Suppressor macrophage treated with lipopolysaccharide for 1 hour (primary cell): ENCODE measurements around the gene TIGAR.
A peak's percentile ranks its signal among the peaks of the same experiment; 100 is the strongest.

ENCODE experiments used
- DNase-seq, 3 donors: peaks; one replicate each; pipeline ENCODE4 v3.0.0-alpha.2; 2020 to 2022

The TIGAR gene

GRCh38 chr12:4320853-4321701, at the start of gene TIGAR:
Gene TIGAR (plus strand): TSS chr12:4321213. CDS start chr12:4321272, 59 bp downstream.
- peak; percentile 98 to 100 (median 99) for DNase-seq

GRCh38 chr12:4271717-4272423, 49.1 kb upstream of the TIGAR start:
- DNase-seq: peak; percentile 50 to 55 (median 55)

- peak in 1 of 3 donors; percentile 43 for DNase-seq
Measured at GRCh38 chr12:4272424-4273272, 48.4 kb upstream of the TIGAR start.

- no peak for DNase-seq
Measured at GRCh38 chr12:4273273-4273651, 47.8 kb upstream of the TIGAR start.

DNA sequence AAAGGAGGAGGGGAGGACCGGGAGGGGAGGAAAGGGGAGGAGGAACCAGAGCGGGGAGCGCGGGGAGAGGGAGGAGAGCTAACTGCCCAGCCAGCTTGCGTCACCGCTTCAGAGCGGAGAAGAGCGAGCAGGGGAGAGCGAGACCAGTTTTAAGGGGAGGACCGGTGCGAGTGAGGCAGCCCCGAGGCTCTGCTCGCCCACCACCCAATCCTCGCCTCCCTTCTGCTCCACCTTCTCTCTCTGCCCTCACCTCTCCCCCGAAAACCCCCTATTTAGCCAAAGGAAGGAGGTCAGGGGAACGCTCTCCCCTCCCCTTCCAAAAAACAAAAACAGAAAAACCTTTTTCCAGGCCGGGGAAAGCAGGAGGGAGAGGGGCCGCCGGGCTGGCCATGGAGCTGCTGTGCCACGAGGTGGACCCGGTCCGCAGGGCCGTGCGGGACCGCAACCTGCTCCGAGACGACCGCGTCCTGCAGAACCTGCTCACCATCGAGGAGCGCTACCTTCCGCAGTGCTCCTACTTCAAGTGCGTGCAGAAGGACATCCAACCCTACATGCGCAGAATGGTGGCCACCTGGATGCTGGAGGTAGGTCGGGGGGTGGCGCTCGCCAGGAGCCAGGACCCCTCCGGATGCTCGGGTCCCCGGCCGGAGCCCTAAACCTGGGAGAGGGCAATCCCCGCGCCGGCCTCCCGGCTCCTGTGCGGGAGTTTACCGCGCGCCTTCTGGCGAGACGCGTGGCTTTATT, 47.2 kb upstream of the TIGAR start, which contains the start of gene CCND2:
TSS of gene CCND2 (plus strand) at position 111 of the 744 bp plus-strand sequence. CDS start at position 390, 279 bp downstream.
- peak; percentile 68 to 82 (median 75) for DNase-seq

DNA sequence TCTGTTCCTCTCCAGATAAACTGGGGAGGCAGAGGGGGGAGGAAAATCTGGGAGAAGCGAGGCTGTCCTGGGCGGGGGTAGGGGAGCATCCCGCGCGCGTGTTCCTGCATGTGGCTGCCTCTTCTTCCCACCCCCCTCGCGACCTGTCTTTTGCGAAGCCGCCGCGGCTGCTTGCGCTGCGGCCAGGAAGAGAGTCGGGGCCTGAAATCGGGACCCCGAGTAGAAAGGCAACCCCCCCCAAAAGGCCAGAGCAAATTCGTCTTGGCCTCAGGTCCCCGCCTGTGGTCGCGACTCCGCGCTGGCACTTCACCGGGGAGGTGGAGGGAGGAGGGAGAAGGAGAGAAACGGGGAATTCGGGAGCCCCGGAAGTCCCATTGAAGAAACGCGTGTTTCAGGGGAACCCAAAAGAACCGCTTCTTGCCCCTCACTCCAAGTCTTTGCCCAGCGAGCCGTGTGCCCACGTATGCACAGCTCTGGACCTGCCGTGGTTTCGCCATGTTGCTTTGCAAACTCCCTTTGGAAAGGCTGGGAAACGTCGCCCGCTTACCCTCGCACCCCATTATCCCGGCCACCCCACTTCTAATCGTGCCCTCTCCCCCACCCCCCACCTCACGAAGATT, 46.5 kb upstream of the TIGAR start:
- peak in 1 of 3 donors; percentile 38 for DNase-seq

GRCh38 chr12:4275016-4275869, 45.8 kb upstream of the TIGAR start:
- peak in 1 of 3 donors; percentile 44 for DNase-seq

- DNase-seq: no peak
Measured at GRCh38 chr12:4275870-4276301, 45.1 kb upstream of the TIGAR start.

DNA sequence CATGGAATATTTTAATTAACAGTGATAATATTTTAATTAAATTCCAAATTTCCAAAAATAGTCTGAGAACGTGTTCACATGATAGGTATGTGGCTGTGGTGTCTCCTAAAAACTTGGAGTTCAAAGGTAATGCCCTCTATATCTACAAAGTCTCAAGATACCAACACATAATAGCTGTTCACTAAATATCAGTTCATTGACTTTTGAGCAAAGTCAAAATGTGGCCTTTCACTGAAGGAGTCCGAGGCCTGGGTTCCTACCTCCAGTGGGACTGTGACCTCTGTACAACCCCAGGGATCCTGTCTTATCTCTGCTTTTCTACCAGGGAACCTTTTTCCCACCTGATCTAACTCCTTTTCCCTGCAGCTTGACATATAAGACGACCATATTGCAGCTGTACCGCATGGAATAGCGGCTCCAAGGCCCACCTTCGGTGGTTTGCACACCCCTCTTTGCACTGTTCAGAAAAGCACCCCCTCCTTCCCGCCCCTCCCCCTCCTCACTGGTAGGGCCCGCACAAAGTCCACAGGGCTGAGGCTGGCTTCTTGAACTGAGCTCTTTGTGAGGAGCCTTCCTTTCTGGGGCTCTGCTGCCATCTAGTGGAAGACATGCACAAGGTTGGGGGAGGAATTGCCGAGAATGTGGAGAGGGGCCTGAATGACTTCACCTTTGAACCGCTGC, 44.3 kb upstream of the TIGAR start:
- peak; percentile 85 to 93 (median 91) for DNase-seq

GRCh38 chr12:4277205-4277543, 43.8 kb upstream of the TIGAR start:
- DNase-seq: no peak

- no peak for DNase-seq
Measured at GRCh38 chr12:4277857-4278256, 43.2 kb upstream of the TIGAR start.

- peak; percentile 86 to 90 (median 88) for DNase-seq
Measured at GRCh38 chr12:4278329-4279197, 42.5 kb upstream of the TIGAR start.

DNA sequence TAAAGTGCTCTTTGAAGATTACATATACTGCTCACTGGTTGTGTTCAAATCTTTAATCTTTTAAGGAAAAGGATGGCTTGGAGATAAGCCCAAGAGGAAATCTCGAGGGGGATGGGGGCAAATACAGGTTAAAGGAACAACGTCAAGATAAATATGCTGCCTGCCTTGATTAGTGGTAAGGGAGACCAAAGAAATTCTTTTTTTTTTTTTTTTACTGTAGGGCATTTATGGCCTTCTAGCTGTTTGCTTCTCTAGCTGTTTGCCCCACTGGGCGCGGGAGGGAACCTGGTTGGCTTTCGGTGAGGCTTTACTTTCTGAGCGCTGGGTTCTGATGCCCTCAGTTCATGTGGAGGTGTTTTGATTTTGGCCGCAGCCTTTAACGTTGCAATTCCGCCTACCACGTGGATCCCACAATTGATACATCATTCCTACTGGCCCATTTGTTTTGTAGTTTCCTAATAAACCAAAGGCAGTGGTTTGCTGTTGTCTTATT, 41.8 kb upstream of the TIGAR start:
- DNase-seq: no peak

DNA sequence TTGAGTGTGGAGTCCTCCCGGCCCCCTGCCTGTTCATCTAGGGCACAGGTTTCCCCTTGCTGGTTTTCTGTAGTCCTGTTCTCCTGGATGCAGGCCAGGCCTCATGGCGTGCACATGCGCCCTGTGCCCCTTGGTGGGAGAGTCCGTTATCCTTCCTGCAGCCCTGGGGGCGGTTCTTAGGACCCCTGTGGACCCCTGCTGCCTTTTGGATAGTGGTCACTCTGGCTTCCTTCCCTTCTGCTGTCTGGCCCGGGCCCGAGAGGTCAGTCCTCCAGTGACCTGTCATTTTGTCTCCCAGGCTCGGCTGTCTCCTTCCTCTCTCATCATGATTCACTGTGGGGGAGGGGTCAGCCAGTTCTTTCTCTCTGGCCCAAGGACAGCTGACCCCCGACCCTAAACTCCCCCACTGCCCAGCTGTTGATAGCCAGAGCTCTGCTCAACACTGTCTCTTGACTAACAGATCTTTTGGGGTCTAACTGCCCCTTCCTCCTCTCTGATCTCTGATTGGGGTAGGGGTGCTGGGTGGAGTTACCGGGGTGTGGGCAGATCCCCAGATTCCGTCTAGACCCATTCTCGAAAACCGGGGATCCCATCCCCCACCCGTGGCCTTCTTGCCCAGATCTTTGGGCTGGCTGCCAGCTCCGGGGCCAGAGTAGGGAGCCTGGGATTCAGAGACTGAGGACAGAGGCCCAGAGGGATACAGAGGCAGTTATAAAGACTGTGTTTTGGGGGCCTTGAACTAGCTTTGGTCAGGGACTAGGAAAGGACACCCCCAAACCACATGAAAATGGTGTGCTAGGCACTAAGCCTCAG, 40.5 kb upstream of the TIGAR start:
- DNase-seq: peak; percentile 53 to 60 (median 56)

DNA sequence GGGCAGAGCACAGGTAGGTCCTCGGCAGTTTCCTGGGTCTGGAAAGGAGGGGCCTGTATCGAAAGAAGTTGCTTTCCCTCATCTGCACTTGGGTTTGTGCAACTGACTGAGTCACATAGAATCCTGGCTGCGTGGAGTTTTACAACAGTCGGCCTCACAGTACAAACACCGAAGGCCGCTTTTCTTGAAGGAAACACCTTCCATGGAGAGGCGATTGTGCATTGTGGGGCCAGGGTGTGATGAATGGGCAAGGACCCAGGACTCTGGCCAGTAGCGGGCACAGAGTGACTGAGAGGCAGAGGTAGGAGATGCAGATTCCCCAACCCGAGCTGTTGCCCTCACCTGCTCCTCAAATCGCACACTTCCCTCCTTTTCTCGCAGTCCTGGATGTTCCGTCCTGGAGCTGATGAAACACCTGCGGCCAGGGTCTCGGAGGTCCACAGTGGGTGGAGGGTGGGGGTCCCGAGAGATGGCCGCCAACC, 39.8 kb upstream of the TIGAR start:
- no peak for DNase-seq

DNA sequence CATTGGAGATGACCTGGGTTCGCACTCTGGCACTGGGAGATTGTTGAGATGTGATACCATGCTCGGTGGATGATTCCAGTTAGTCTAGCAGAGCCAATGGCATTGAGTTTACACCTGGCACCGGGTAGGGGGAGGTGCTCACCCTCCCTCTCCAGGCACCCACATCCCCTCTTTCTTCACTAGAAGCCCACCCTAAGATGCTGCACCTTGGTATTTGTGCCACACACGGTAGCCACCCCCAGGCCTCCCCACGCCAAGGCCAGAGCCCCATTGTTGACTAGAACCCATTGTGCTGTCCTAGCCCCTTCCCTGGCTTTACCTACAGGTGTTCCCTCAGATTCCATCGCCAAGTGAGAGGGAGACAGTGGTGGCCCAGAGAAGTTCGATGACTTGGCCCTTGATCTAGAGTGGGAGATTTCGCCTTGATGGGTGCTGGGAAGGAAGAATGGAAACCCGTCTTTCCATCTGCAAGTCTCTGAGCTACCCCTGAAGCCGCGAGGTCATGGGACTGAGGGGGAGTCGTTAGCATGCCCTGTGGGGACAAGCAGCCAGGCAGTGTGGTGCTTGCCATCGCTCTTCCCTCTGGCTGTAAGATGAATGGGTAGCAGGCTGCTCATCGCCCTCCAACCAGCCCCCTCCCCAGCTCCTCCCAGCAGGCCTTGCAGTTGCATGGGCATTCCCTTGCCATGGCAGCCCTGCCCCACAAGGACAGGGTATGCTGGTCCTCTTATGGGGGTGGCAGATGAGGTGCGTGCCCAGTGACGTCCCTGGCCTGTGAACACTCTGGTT, 38.7 kb upstream of the TIGAR start:
- DNase-seq: no peak
